Smooth muscle cell (in vitro differentiated cells): ENCODE measurements around the gene SPAG4. TPM values are rescaled to one million over a fixed set of nuclear protein-coding genes. Genes with fewer than 3 reads are reported as not detected.

Experiments used
- DNase-seq: peaks from one replicate; lab custom pipeline; 2025; ENCODE audit not compliant: unreplicated experiment; lab: John Stamatoyannopoulos, UW
- H2AFZ ChIP-seq: fragments of 200-600 bp; sonication (generic); 2 replicates; pipeline ENCODE4 v1.6.0; 2016; ENCODE audit warnings: antibody characterized with exemption, low read depth, mild to moderate bottlenecking
- H3F3A ChIP-seq: fragments of 200-600 bp; sonication (generic); 2 replicates; pipeline ENCODE4 v1.6.0; 2017; ENCODE audit warnings: antibody characterized with exemption, low read depth
- H3K27ac ChIP-seq: fragments of 200-600 bp; sonication (generic); 2 replicates; pipeline ENCODE4 v1.5.1; 2016; ENCODE audit warnings: low read depth, mild to moderate bottlenecking
- H3K27me3 ChIP-seq: fragments of 200-600 bp; sonication (generic); 2 replicates; pipeline ENCODE4 v1.6.1; 2016; ENCODE audit warnings: low read depth, mild to moderate bottlenecking
- H3K36me3 ChIP-seq: fragments of 200-600 bp; sonication (generic); 2 replicates; pipeline ENCODE4 v1.5.1; 2016; ENCODE audit warnings: low read depth
- H3K4me1 ChIP-seq: fragments of 200-600 bp; sonication (generic); 2 replicates; pipeline ENCODE4 v1.5.1; 2016; ENCODE audit warnings: low read depth
- H3K4me2 ChIP-seq: fragments of 200-600 bp; sonication (generic); 2 replicates; pipeline ENCODE4 v1.6.0; 2016; ENCODE audit warnings: mild to moderate bottlenecking
- H3K4me3 ChIP-seq: fragments of 200-600 bp; sonication (generic); 2 replicates; pipeline ENCODE4 v1.5.1; 2016; ENCODE audit warnings: mild to moderate bottlenecking
- H3K79me2 ChIP-seq: fragments of 200-600 bp; sonication (generic); 2 replicates; pipeline ENCODE4 v1.6.0; 2016; ENCODE audit warnings: low read depth, mild to moderate bottlenecking
- H3K9ac ChIP-seq: fragments of 200-600 bp; sonication (generic); 2 replicates; pipeline ENCODE4 v1.6.0; 2016; ENCODE audit warnings: low read depth
- H3K9me3 ChIP-seq: fragments of 200-600 bp; sonication (generic); replicated peaks from 2 replicates; pipeline ENCODE4 v1.5.1; 2016; ENCODE audit warnings: low read depth
- H4K20me1 ChIP-seq: fragments of 200-600 bp; sonication (generic); 2 replicates; pipeline ENCODE4 v1.6.0; 2016; ENCODE audit warnings: low read depth
- WGBS: methylation state at CpG from one replicate; pipeline ENCODE4 v1.1.7; 2016; ENCODE audit warnings: low lambda C conversion rate; 5-methylcytosine and 5-hydroxymethylcytosine counted together
- polyA plus RNA-seq: library from polyadenylated mRNA; unstranded; fragments of >200 nt; fragmentation: Nextera tagmentation; extraction: Ambion mirVana; gene quantifications from 2 replicates; pipeline ENCODE4 v1.2.1, GENCODE V29; 2016
- total RNA-seq: library from RNA; depleted of rRNA; stranded (reverse); fragments of >200 nt; gene quantifications from 2 replicates; pipeline ENCODE4 v1.2.3, GENCODE V29; 2014
- TF ChIP-seq, protein P1 (sequence below): fragments of 200-600 bp; sonication (generic); IDR thresholded peaks from 2 replicates; pipeline ENCODE4 v1.5.1; 2017; ENCODE audit warnings: borderline replicate concordance, mild to moderate bottlenecking, antibody characterized with exemption; ENCODE audit not compliant: insufficient read depth, poor library complexity, severe bottlenecking

Gene SPAG4
- total and polyA plus RNA-seq, 2 experiments from 2014 or later: 9.3 to 27.6 TPM

- H3K9ac ChIP-seq: no peak overlapping the region
- H3K27ac ChIP-seq: no peak overlapping the region
- 55% methylated on average over 2 of the region's 2 CpGs for WGBS
- H3F3A ChIP-seq: no peaks in the 10 kb centered on the region
- no peaks in the 10 kb centered on the region for H3K36me3 ChIP-seq
- no peak for DNase-seq
- H3K4me3 ChIP-seq: no peak overlapping the region
- H4K20me1 ChIP-seq: no peaks in the 10 kb centered on the region
- H3K4me2 ChIP-seq: no peak overlapping the region
- no peaks in the 10 kb centered on the region for H3K27me3 ChIP-seq
- no peaks in the 10 kb centered on the region for H3K79me2 ChIP-seq
- H3K4me1 ChIP-seq: no peaks in the 10 kb centered on the region
- TF ChIP-seq, protein P1, sequence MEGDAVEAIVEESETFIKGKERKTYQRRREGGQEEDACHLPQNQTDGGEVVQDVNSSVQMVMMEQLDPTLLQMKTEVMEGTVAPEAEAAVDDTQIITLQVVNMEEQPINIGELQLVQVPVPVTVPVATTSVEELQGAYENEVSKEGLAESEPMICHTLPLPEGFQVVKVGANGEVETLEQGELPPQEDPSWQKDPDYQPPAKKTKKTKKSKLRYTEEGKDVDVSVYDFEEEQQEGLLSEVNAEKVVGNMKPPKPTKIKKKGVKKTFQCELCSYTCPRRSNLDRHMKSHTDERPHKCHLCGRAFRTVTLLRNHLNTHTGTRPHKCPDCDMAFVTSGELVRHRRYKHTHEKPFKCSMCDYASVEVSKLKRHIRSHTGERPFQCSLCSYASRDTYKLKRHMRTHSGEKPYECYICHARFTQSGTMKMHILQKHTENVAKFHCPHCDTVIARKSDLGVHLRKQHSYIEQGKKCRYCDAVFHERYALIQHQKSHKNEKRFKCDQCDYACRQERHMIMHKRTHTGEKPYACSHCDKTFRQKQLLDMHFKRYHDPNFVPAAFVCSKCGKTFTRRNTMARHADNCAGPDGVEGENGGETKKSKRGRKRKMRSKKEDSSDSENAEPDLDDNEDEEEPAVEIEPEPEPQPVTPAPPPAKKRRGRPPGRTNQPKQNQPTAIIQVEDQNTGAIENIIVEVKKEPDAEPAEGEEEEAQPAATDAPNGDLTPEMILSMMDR: no peak
- H2AFZ ChIP-seq: no peak overlapping the region
- H3K9me3 ChIP-seq: no peaks in the 10 kb centered on the region
Measured at GRCh38 chr20:35592339-35592974, 23.2 kb upstream of the SPAG4 start.

GRCh38 chr20:35595456-35595855 is 20.2 kb upstream of the SPAG4 start:
- H4K20me1 ChIP-seq: no peaks in the 10 kb centered on the region
- H3K9me3 ChIP-seq: no peaks in the 10 kb centered on the region
- TF ChIP-seq, protein P1: no peak
- no peaks in the 10 kb centered on the region for H3F3A ChIP-seq
- no peak overlapping the region for H3K4me2 ChIP-seq
- no peak overlapping the region for H3K4me3 ChIP-seq
- H2AFZ ChIP-seq: no peak overlapping the region
- H3K27ac ChIP-seq: no peak overlapping the region
- H3K9ac ChIP-seq: no peak overlapping the region
- 93% methylated on average over 17 of the region's 17 CpGs for WGBS
- no peak for DNase-seq
- no peaks in the 10 kb centered on the region for H3K36me3 ChIP-seq
- no peaks in the 10 kb centered on the region for H3K4me1 ChIP-seq
- H3K27me3 ChIP-seq: peaks cover 23% of the 10 kb centered on the region
- H3K79me2 ChIP-seq: no peaks in the 10 kb centered on the region

DNA sequence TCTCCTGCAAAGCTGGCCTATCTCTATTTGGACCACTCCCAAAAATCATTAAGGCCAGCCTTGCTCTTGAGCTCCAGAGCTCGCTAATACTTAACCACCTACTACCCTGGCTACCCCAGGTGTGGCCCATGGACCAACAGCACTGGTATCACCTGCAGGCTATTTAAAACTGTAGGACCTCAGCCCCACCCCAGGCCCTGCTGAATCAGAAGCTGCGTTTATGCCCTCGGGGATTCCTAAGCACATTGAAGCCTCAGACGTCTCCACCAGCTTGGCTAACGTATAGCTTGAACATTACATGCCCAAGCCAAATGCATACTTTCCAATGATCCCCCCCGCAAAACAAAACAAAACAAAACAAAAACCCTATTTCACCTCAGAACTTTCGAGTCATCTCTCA is 19.7 kb upstream of the SPAG4 start:
- Histone ChIP-seq H3K27ac (no peak overlapping the region), H3K79me2 (no peaks in the 10 kb centered on the region), H3K4me3 (no peak overlapping the region), H3K4me2 (no peak overlapping the region), H2AFZ (no peak overlapping the region), H3K27me3 (peaks cover 28% of the 10 kb centered on the region), H3K9ac (no peak overlapping the region), H4K20me1 (no peaks in the 10 kb centered on the region), H3K36me3 (no peaks in the 10 kb centered on the region), H3K4me1 (no peaks in the 10 kb centered on the region), H3F3A (no peaks in the 10 kb centered on the region), H3K9me3 (no peaks in the 10 kb centered on the region)
- 77% methylated on average over 7 of the region's 7 CpGs for WGBS
- DNase-seq: no peak
- TF ChIP-seq, protein P1: no peak

DNA sequence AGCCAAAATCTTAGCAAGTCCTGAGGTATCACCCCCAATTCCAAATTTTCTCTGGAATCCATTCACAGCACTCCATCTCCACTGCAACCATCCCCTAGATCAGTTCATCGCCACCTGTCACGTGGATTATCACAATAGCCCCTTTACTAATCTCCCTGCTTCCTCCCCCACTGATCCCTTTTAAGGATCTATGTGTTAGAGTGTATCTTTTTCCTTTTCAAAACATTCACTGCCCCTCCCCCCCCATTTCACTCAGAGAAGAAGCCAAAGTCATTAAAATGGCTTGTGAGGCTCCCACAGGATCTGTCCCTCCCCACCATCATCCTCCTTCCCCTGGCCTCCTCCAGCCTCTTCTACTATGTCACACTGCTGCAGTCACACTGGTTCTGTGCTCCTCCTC is 18.4 kb upstream of the SPAG4 start:
- Histone ChIP-seq H3K4me1 (peaks cover 8% of the 10 kb centered on the region), H3K4me3 (no peak overlapping the region), H3K27ac (no peak overlapping the region), H2AFZ (no peak overlapping the region), H3K79me2 (no peaks in the 10 kb centered on the region), H3K36me3 (no peaks in the 10 kb centered on the region), H3K4me2 (no peak overlapping the region), H3K9ac (no peak overlapping the region), H3K27me3 (peaks cover 41% of the 10 kb centered on the region), H3K9me3 (no peaks in the 10 kb centered on the region), H3F3A (no peaks in the 10 kb centered on the region), H4K20me1 (no peaks in the 10 kb centered on the region)
- TF ChIP-seq, protein P1: no peak
- WGBS: 87% methylated on average over 2 of the region's 2 CpGs
- DNase-seq: no peak
